HG03103 (cell line): ENCODE results near the gene CAB39.
A peak's percentile ranks its signal among the peaks of the same experiment; 100 is the strongest.

Source experiments
- ATAC-seq: cut with Tn5 transposase; IDR thresholded peaks from one replicate; pipeline ENCODE4 v1.9.1; 2021; ENCODE audit warnings: low read depth; ENCODE audit not compliant: unreplicated experiment

CAB39 gene

GRCh38 chr2:230849633-230850357, 137.2 kb downstream of the CAB39 start:
- no peak for ATAC-seq

- ATAC-seq = no peak
Measured at GRCh38 chr2:230850358-230850658, 137.7 kb downstream of the CAB39 start.

GRCh38 chr2:230852113-230852512, 139.5 kb downstream of the CAB39 start:
- no peak for ATAC-seq

- ATAC-seq = no peak
Measured at GRCh38 chr2:230861552-230862255, 149.1 kb downstream of the CAB39 start.

- ATAC-seq = no peak
Measured at GRCh38 chr2:230862292-230862691, 149.7 kb downstream of the CAB39 start.

- ATAC-seq = no peak
Measured at GRCh38 chr2:230863031-230863430, 150.4 kb downstream of the CAB39 start.

- no peak for ATAC-seq
Measured at GRCh38 chr2:230863442-230864121, 150.9 kb downstream of the CAB39 start.

GRCh38 chr2:230864122-230864604, 151.5 kb downstream of the CAB39 start:
- ATAC-seq = no peak

- ATAC-seq = peak; percentile 61
Measured at GRCh38 chr2:230864605-230865306, 152.1 kb downstream of the CAB39 start, which contains the start of gene ITM2C. ITM2C (plus strand) TSS chr2:230864942; CDS start chr2:230865026, 84 bp downstream.

- no peak for ATAC-seq
Measured at GRCh38 chr2:230865307-230865765, 152.7 kb downstream of the CAB39 start.

GRCh38 chr2:230865766-230866755, 153.4 kb downstream of the CAB39 start:
- no peak for ATAC-seq

GRCh38 chr2:230866756-230867523, 154.3 kb downstream of the CAB39 start:
- no peak for ATAC-seq

- no peak for ATAC-seq
Measured at GRCh38 chr2:230868161-230868946, 155.7 kb downstream of the CAB39 start.

GRCh38 chr2:230868947-230869913, 156.6 kb downstream of the CAB39 start:
- no peak for ATAC-seq

GRCh38 chr2:230869914-230870543, 157.4 kb downstream of the CAB39 start:
- no peak for ATAC-seq
